Measurements from ENCODE around the gene STX5. TPM values are rescaled to one million over a fixed set of nuclear protein-coding genes. Genes with fewer than 3 reads are reported as not detected.

The STX5 gene
- total RNA-seq, 2 donors from 2014 or later = 36.9 to 37.3 TPM

DNA sequence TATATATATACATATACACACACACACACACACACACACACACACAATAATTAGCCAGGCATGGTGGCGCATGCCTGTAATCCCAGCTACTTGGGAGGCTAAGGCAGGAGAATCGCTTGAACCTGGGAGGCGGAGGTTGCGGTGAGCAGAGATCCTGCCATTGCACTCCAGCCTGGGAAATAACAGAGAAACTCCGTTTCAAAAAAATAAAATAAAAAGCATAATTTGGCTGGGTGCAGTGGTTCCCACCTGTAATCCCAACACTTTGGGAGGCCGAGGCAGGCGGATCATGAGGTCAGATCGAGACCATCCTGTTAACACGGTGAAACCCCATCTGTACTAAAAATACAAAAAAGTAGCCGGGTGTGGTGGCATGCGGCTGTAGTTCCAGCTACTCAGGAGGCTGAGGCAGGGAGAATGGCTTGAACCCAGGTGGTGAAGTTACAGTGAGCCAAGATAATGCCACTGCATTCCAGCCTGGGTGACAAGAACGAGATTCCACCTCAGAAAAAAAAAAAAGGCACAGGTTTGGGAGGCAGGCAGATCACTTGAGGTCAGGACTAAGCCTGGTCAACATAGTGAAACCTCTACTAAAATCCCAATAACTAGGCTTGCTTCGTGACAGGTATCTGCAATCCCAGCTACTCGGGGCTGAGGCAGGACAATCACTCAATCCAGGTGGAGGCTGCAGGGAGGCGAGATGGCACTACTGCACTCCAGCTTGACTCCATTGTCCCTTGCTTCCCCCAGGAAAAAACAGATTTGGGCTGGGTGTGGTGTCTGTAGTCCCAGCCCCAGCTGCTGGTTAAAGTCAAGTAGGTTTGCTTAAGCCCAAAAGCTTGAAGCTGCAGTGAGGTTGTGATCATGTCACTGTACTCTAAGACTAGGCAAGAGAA is 19.3 kb upstream of the STX5 start:
- no peaks in the 10 kb centered on the region for H3K27me3 ChIP-seq (ENCODE audit: control insufficient read depth, insufficient read depth, low read length, poor library complexity, severe bottlenecking)
- DNase-seq = peak; percentile 83
- peak overlapping the region; percentile 81 for H3K27ac Mint-ChIP-seq
- peaks cover 43% of the 10 kb centered on the region for H3K36me3 Mint-ChIP-seq (ENCODE audit: low read depth)
- H3K9me3 ChIP-seq (ENCODE audit: control insufficient read depth, low read length) = peaks cover 5% of the 10 kb centered on the region
- peak overlapping the region; percentile 100 for H3K4me3 Mint-ChIP-seq
- H3K4me3 ChIP-seq (ENCODE audit: low read length) = peak overlapping the region; percentile 96
- TF ChIP-seq CTCF (conservative IDR thresholded peaks at IDR 0.05) = no peak
- 45 to 53% methylated on average over 14 to 15 of the region's 15 CpGs for WGBS, 2 experiments (ENCODE audit: insufficient coverage in 1 of 2, insufficient read length in 1 of 2)
- H3K9ac ChIP-seq (ENCODE audit: extremely low read depth, low read length, poor library complexity, severe bottlenecking) = peak overlapping the region; percentile 100
- peaks cover 5% of the 10 kb centered on the region for H3K4me1 ChIP-seq (ENCODE audit: control insufficient read depth, insufficient read depth, low read length)
- no peak overlapping the region for H3K27ac ChIP-seq (ENCODE audit: low read depth, low read length)
- H3K36me3 ChIP-seq (ENCODE audit: control insufficient read depth, insufficient read depth, low read length) = peaks cover 38% of the 10 kb centered on the region
- H3K9me3 Mint-ChIP-seq = peaks cover 13% of the 10 kb centered on the region
- peaks cover 24% of the 10 kb centered on the region for H3K4me1 Mint-ChIP-seq
- no peaks in the 10 kb centered on the region for H3K27me3 Mint-ChIP-seq (ENCODE audit: insufficient read depth)

GRCh38 chr11:62847767-62848314 is 16.0 kb upstream of the STX5 start:
- DNase-seq = no peak
- 95 to 100% methylated on average over 1 of the region's 1 CpG for WGBS, 2 experiments (ENCODE audit: insufficient coverage in 1 of 2, insufficient read length in 1 of 2)
- no peak overlapping the region for H3K27ac Mint-ChIP-seq

GRCh38 chr11:62846177-62846576 is 14.3 kb upstream of the STX5 start:
- TF ChIP-seq CTCF (conservative IDR thresholded peaks at IDR 0.05) = no peak
- H3K9me3 ChIP-seq (ENCODE audit: control insufficient read depth, low read length) = peaks cover 8% of the 10 kb centered on the region
- H3K4me1 Mint-ChIP-seq = no peaks in the 10 kb centered on the region
- no peak overlapping the region for H3K27ac Mint-ChIP-seq
- no peak overlapping the region for H3K4me3 Mint-ChIP-seq
- no peak overlapping the region for H3K4me3 ChIP-seq (ENCODE audit: low read length)
- no peaks in the 10 kb centered on the region for H3K36me3 Mint-ChIP-seq (ENCODE audit: low read depth)
- WGBS, 2 experiments (ENCODE audit: insufficient coverage in 1 of 2, insufficient read length in 1 of 2) = 90 to 93% methylated on average over 3 of the region's 3 CpGs
- no peaks in the 10 kb centered on the region for H3K4me1 ChIP-seq (ENCODE audit: control insufficient read depth, insufficient read depth, low read length)
- H3K27me3 Mint-ChIP-seq (ENCODE audit: insufficient read depth) = no peaks in the 10 kb centered on the region
- no peak overlapping the region for H3K9ac ChIP-seq (ENCODE audit: extremely low read depth, low read length, poor library complexity, severe bottlenecking)
- no peak overlapping the region for H3K27ac ChIP-seq (ENCODE audit: low read depth, low read length)
- peaks cover 16% of the 10 kb centered on the region for H3K9me3 Mint-ChIP-seq
- no peak for DNase-seq
- H3K27me3 ChIP-seq (ENCODE audit: control insufficient read depth, insufficient read depth, low read length, poor library complexity, severe bottlenecking) = no peaks in the 10 kb centered on the region
- no peaks in the 10 kb centered on the region for H3K36me3 ChIP-seq (ENCODE audit: control insufficient read depth, insufficient read depth, low read length)

More at GRCh38 chr11:62847767-62848314, 16.0 kb upstream of the STX5 start:
- Mint-ChIP-seq H3K27me3 (ENCODE audit: insufficient read depth) (no peaks in the 10 kb centered on the region), H3K36me3 (ENCODE audit: low read depth) (peaks cover 14% of the 10 kb centered on the region), H3K4me3 (no peak overlapping the region), H3K9me3 (peaks cover 16% of the 10 kb centered on the region), H3K4me1 (peaks cover 9% of the 10 kb centered on the region)
- Histone ChIP-seq H3K9me3 (ENCODE audit: control insufficient read depth, low read length) (peaks cover 8% of the 10 kb centered on the region), H3K36me3 (ENCODE audit: control insufficient read depth, insufficient read depth, low read length) (peaks cover 12% of the 10 kb centered on the region), H3K4me1 (ENCODE audit: control insufficient read depth, insufficient read depth, low read length) (no peaks in the 10 kb centered on the region), H3K27me3 (ENCODE audit: control insufficient read depth, insufficient read depth, low read length, poor library complexity, severe bottlenecking) (no peaks in the 10 kb centered on the region), H3K9ac (ENCODE audit: extremely low read depth, low read length, poor library complexity, severe bottlenecking) (no peak overlapping the region), H3K4me3 (ENCODE audit: low read length) (no peak overlapping the region), H3K27ac (ENCODE audit: low read depth, low read length) (no peak overlapping the region)
- no peak for TF ChIP-seq CTCF (conservative IDR thresholded peaks at IDR 0.05)
